Measurements from ENCODE around the gene FARP1.

GRCh38 chr13:98371516-98372023 lies 228.7 kb downstream of the FARP1 start:
- TF ChIP-seq ZBTB11 (CRISPR knock-in tag; IDR thresholded peaks at IDR 0.05) (no peak), POLR2AphosphoS5 (IDR thresholded peaks at IDR 0.05; ENCODE audit: low read length) (no peak), CTCF (IDR thresholded peaks at IDR 0.05 in 2 of 3, conservative IDR thresholded peaks at IDR 0.05 in 1 of 3; ENCODE audit: control insufficient read depth in 2 of 3, extremely low read depth in 1 of 3, insufficient read depth in 1 of 3, low read depth in 3 of 3, low read length in 3 of 3) (no peak), ZBTB4 (CRISPR knock-in tag; IDR thresholded peaks at IDR 0.05) (no peak), EED (IDR thresholded peaks at IDR 0.05; ENCODE audit: low read depth) (no peak), MTA2 (IDR thresholded peaks at IDR 0.05; ENCODE audit: low read depth) (no peak), SREBF2 (IDR thresholded peaks at IDR 0.05; ENCODE audit: low read length) (no peak), REST (IDR thresholded peaks at IDR 0.05; ENCODE audit: low read depth, low read length) (no peak), ETV6 (conservative IDR thresholded peaks at IDR 0.05 in 1 of 2, IDR thresholded peaks at IDR 0.05 in 1 of 2; ENCODE audit: borderline replicate concordance in 1 of 2, low read depth in 1 of 2) (no peak), ZNF274 (IDR thresholded peaks at IDR 0.05; ENCODE audit: insufficient read depth, insufficient read length) (no peak), ZSCAN29 (IDR thresholded peaks at IDR 0.05) (no peak), KDM1A (IDR thresholded peaks at IDR 0.05; ENCODE audit: borderline replicate concordance) (no peak), USF2 (IDR thresholded peaks at IDR 0.05; ENCODE audit: borderline replicate concordance, low read depth, low read length) (no peak)
